HG02852 (cell line): Measurements from ENCODE around the gene IRF4.

Source experiments
- ATAC-seq: cut with Tn5 transposase; IDR thresholded peaks from one replicate; pipeline ENCODE4 v1.9.1; 2021; ENCODE audit warnings: mild to moderate bottlenecking, moderate library complexity; ENCODE audit not compliant: unreplicated experiment

Gene IRF4

DNA sequence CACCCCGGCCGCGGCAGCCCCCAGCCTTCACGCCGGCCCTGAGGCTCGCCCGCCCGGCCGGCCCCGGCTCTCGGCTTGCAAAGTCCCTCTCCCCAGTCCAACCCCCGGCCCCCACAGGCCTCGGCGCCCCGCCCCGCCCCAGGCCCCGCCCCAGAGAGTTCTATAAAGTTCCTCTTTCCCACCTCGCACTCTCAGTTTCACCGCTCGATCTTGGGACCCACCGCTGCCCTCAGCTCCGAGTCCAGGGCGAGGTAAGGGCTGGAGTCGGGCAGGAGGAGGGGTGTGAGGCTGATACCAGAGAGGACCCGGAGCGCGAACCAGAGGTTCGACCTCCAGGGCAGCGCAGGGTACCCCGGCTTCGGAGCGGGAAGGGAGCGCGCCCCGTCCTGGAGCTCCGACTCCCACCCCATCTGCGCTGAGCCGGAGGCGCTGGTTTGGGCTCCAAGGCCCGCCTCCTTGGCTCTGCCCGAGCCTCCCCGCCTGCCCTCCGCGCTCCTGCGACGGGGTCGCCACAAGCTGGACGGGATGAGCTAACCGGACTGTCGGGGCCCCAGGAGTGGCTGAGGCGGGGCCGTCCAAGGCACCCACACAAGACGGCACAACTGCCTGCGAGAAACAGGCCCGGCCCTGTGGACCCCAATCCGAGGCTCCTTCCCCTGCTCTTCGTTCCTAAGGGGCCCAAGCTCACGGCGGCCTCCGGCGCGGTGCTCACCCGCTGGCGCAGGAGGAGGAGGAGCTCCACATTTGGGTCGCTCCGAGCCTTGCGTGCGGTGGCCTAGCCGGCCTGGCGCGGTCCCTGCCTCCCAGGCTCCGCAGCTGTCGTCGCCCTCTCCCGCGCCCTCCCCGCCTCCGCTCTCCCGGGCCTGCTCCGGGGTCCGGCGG, at the start of gene IRF4:
Gene IRF4 (plus strand): TSS at position 194 of the 882 bp plus-strand sequence. CDS start 1,401 bp downstream, outside the sequence.
- ATAC-seq = peak; percentile 43

- peak; percentile 56 for ATAC-seq
Observed at GRCh38 chr6:341914-342831, 49.4 kb upstream of the IRF4 start.

- no peak for ATAC-seq
Observed at GRCh38 chr6:342832-343179, 48.7 kb upstream of the IRF4 start.

GRCh38 chr6:343226-343935, 48.2 kb upstream of the IRF4 start:
- ATAC-seq = no peak

GRCh38 chr6:343960-344815, 47.4 kb upstream of the IRF4 start:
- no peak for ATAC-seq

DNA sequence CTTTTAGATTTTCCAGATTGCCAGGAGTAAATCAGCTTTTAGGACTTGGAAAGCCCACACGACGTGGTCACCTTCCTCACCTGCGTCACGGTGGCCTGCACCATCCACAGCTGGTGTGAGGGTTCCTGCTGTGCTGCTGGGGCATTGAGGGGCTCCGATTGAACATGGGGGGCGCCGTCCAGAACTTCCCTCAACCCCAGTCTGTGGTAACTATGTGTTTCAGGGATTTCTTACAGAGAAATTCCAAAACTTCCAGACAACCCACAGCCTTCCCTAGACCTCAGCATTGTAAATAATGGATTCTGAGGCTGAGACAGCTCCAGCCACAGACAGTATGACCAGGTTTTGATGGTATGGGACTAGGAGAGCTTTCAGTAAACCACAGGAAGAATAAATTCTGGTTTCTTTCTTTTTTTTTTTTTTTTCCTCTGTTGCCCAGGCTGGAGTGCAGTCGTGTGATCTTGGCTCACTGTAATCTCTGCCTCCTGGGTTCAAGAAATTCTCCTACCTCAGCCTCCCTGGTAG, 46.7 kb upstream of the IRF4 start:
- ATAC-seq = no peak

DNA sequence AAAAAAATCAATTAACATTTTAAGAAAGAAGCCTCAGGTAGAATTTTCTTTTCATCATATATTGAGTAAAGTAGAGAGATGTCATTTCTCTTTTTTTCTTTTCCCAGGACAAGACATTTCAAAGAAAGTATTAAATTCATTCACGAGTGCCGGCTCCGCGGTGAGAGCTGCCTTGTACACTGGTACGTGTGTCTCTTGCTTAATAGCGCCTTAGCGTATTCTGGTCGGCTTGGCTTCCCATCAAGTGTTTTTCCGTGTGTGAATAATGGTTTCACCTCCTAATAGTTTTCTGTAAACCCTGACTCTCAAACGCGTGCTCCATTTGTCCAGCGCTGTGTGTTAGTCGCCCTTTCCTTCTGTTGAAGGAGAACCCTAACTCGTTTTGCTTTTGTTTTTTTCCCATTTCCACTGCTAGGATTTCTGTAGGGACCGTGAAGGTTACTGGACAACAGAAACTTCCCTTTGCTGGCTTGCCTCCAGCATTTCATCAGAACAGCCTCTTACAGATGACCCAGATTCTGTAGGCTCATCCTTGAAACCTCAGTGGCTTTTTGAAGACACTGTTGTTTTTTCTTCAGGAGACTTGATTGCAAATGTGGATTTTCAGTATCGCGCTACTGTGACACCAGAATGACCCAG, 45.7 kb upstream of the IRF4 start:
- ATAC-seq = no peak

- ATAC-seq = no peak
Observed at GRCh38 chr6:346386-347030, 45.0 kb upstream of the IRF4 start.

- ATAC-seq = peak; percentile 94
Observed at GRCh38 chr6:347232-347631, 44.3 kb upstream of the IRF4 start.

GRCh38 chr6:347951-348859, 43.3 kb upstream of the IRF4 start:
- no peak for ATAC-seq

DNA sequence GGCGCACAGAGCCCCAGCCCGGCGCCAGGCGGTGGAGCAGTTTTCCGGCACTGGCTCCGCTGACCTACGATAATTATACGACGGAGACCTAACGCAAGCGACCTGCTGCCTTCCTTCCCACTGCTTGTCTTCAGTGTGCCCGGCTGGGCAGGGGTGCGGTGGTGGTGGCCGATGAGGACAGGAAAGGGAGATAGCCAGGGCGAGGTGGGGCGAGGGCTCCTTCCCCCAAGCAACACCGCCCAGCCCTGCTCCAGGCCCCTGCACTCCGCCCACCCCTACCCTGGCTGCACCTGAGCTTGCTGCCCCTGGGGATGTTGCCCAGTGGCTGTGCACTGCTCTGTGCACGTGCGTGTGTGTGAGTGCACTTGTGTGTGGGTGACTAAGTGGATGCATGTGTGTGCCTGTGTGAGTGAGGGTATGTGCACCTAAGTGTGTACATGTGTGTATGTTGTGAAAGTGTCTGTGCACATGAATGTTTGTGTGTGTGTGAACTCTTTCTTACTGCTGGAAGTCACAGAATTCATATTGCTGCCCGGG, 42.6 kb upstream of the IRF4 start:
- ATAC-seq = no peak

DNA sequence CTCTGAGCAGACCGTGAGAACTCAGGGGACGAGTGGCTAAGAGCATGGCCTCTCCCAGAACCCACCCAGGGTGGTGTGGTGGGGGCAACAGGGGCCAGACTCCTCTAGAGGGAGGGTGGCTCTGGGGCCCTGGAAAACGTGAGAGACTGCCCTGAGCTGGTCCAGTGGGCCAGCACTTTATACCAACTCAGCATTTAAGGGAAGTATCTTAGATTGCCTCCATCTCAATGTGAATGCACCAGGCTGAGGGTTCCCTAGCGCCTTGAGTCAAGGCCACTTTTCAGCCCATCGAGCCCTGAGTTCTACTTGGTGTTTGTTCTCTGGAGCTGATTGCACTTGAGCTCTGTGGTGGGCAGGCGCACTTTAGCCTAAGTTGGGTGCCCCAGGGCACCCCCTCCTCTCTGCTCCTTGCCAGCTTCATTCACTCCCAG, 42.0 kb upstream of the IRF4 start:
- ATAC-seq = no peak

GRCh38 chr6:350371-350770, 41.2 kb upstream of the IRF4 start:
- no peak for ATAC-seq

DNA sequence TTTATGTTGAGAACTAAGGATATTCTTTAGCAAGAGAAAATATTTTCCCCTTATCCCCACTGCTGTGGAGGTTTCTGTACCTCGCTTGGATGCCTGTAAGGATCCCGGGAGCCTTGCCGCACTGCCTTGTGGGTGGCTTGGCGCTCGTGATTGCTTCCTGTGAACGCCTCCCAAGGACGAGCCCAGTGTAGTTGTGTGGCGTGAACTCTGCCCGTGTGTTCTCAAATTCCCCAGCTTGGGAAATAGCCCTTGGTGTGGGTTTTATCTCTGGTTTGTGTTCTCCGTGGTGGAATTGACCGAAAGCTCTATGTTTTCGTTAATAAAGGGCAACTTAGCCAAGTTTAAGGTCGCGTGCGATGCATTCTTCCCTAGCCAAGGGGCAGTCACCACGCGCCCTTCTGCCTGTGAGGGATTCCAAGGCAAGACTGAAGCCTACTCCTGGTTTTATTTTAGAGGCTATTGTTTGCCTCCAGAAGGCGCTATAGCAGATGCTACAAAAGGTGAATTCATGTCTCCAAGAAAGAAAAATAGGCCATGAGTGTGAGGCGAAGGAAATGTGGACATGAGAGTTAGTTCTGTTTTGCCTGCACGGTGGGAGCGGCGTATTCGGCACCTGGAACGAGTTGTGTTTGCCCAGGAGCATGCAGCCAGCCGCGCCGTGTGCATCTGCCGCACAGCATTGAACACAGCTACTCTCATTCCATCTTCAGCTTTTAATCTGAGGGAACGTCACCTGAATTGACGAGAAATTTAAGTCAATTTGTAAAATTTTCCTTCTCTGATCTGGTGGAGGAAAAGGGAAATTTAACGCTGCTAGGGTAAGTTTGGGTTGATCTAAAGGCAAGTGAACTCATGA, 40.3 kb upstream of the IRF4 start:
- ATAC-seq = no peak

GRCh38 chr6:351867-352289, 39.7 kb upstream of the IRF4 start:
- ATAC-seq = no peak

DNA sequence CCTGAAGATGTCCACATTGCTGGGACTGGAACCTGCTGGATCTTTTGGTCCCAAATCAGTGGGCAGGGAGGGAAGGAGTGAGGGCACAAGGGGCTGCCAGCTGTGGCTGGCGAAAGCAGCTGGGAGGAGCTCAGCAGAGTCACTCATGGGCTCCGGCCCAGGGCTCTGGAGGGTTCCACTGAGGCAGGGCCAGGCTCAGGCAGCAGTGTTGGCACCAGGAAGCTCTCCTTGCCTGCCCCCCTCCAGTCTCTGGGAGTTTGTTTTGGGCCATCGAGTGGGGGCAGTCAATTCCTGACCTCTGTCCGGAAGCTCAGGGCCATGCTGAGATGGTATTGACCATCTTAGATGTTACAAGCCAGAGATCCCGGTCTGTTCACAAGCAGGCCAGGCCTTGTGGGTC, 39.1 kb upstream of the IRF4 start:
- ATAC-seq = no peak
